GM12801 (cell line): ENCODE measurements around the gene PLXDC1.

Experiments
- TF ChIP-seq, protein P1 (sequence below): IDR thresholded peaks from one replicate; pipeline ENCODE4 v1.5.1; 2011; ENCODE audit warnings: control low read depth; ENCODE audit not compliant: insufficient read length; ENCODE audit errors: extremely low read depth

The PLXDC1 gene

DNA sequence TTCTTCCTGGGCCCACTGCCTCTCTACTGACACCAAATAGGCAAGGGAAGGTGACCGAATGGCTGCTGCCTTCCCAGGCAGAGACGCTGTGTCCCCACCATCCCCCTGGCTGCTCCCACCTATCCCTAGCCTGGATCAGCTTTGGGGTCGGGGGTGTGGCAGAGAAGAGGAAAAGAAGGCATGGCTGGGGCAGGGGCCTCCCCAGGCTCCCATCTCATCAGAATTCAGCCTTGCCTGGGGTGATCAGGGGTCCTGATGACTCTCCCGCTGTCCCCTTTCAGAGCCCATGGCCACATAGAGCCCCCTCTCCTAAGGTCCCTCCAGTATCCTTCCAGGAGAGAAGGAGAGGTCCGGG, 665 bp downstream of the PLXDC1 start:
- TF ChIP-seq, protein P1, sequence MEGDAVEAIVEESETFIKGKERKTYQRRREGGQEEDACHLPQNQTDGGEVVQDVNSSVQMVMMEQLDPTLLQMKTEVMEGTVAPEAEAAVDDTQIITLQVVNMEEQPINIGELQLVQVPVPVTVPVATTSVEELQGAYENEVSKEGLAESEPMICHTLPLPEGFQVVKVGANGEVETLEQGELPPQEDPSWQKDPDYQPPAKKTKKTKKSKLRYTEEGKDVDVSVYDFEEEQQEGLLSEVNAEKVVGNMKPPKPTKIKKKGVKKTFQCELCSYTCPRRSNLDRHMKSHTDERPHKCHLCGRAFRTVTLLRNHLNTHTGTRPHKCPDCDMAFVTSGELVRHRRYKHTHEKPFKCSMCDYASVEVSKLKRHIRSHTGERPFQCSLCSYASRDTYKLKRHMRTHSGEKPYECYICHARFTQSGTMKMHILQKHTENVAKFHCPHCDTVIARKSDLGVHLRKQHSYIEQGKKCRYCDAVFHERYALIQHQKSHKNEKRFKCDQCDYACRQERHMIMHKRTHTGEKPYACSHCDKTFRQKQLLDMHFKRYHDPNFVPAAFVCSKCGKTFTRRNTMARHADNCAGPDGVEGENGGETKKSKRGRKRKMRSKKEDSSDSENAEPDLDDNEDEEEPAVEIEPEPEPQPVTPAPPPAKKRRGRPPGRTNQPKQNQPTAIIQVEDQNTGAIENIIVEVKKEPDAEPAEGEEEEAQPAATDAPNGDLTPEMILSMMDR = no peak

DNA sequence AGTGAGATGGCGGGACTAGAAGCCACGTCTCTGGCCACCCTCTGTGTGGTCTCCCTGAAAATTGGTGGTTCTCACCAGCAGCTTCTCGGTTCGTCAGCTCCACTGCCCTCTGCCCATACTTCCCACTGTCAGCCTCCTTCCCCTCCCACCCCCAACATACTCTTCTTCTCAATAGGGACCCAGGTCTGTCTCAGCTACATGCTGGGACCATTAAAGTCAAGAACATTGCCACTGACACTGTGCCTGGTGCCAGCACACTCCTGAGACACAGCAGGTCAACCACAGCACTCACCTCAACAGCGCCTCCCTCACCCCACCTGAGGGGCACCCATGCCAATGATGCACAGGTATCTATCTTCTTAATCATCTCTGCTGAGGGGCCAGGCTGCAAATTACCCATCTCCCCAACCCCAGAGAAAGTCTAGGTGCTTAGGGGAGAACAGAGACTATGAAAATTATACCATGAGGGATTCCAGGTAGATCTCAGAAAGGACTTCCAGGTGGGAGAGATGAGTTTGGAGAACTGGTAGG, 1.3 kb downstream of the PLXDC1 start:
- TF ChIP-seq, protein P1 = no peak

DNA sequence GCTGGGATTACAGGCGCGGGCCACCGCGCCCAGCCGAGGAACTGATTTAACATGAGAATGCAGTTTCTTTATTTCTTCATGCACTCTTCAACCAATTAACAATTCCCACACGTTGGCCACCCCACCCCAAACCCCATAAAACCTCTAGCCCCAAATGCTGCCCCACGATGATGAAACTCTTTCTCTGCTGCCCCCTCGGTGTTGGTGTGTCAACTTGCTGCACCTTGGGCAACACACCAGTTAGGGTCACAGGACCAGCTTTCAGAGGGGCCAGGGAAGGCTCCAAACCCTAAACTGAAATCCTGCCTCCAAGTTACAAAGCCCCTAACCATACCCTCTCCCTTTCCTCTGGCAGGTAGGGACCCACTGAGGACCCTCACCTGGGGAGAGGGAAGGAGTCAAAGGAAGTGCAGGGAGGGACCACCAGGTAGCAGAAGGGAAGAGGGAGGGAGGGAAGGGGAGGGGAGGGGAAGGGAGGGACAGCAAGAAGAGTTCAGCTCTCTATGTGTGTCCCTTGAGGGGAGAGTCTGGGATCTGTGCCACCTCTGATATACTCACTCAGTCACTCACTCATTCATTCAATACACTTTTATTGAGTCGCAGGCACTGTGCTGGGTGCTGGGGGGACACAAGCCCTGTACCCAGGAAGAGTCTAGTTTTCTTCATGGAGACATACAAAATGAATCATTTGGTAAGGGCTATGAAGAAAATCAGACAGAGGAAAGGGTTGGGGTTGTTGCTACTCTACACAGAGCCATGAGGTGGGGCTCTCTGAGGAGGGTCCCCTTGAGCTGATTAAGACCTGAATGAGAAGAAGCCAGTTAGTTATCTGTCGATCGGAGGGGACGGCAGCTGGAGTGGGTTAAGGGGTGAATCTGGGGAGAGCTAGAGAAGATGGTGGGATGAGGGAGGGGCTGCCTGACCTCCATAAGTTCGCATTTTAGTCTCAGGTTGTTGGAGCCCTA, 3.9 kb downstream of the PLXDC1 start:
- TF ChIP-seq, protein P1 = no peak

DNA sequence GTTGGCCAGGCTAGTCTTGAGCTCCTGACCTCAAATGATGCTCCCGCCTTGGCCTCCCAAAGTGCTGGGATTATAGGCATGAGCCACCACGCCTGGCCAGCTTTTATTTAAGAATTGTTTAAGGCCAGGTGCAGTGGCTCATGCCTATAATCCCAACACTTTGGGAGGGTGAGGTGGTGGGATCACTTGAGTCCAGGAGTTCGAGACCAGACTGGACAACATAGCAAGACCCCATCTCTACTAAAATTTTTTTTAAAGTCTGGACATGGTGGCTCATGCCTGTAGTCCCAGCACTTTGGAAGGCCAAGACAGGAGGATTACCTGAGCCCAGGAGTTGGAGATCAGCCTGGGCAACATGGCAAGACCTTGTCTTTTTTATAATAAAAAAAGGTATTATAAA, 5.2 kb downstream of the PLXDC1 start:
- TF ChIP-seq, protein P1 = no peak

DNA sequence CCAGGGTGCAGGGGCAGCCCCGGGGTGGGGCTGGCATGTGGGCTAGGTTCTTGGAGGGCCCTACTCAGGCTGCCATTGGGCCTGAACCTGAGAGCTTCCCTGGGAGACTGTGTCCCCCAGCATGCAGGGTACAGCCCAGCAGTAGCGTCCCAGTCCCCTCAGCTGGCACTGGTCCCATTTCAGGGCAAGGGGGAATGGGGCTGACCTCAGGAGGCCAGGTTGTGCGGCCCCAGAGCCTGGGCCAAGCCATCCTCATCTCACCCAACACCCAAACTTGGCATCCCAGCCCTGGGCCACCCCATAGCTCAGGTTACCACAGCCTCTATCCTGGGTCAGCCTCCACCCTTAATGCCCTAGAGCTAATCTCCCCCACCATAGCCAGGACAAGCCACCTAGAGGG, 6.3 kb downstream of the PLXDC1 start:
- TF ChIP-seq, protein P1 = no peak

DNA sequence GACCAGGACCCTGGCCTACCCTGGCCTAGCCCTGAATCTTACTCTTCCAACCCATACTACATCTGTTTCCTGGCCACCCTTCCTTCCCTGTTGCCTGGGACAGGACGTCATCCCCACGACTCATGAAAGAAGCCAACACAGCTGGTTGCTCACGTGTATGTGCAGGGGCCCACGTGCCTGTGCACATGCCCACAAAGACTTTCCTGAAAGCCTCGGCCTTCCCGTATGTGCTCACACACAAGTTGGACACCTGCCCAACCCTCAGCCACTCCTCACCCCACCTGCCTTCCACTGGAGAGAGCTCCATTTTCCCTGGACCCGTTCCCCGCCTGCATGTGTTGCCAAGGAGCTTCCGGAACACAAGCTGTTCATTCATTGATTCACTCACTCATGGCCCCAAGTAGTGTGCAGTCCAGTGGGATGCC, 7.0 kb downstream of the PLXDC1 start:
- TF ChIP-seq, protein P1 = no peak

DNA sequence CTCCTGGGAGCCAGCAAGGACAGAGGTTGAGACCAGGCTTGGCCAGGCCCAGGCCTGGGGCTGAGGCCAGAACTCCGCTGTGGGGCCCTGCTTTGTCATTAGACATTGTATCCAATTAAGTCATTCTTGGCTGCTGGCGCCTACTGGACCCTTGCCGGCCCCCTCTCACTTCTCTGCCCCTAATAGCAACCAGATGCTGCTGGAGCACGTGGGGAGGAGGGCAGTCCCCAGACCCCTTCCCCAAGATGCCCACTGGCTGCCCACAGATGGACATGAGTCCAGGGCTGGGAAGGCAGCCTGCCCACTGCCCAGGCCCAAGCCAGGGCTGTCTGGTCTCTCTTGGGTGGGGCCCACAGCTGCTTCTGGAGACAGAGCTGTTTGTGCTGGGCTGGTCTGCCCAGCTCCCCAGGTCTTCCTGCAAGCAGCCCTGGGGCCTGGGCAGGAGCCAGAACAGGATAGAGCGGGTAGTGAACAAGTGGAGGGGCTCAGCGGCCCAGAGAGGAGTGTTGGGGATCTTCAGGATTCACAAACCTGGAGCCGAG, 7.8 kb downstream of the PLXDC1 start:
- TF ChIP-seq, protein P1 = no peak
